NK-92 treated with Interleukin-12 subunit alpha and Interleukin-12 subunit beta, amount 100 ng/mL, for 24 hours (cell line): ENCODE data around the gene EDIL3.

Experiments
- DNase-seq: peaks from one replicate; lab custom pipeline; 2025; lab: John Stamatoyannopoulos, UW

EDIL3 gene

DNA sequence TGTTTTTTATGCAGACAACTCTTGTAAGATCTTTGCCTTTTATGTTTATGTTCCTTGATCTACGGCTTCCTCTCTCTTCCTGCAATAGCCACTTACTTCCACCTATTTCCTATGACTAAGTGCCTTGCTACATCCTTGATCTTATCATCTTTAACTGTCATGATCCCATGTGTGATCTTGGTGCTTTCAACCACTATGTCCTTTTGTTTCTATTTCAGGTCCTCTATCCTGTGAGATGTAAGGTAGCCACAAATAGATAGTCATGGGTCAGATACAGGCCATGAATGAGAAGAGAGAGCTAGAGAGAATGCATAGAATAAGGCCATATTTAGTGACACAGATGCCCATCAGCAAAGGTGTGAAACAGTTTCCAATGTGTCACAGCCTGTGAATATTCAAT is 420.4 kb downstream of the EDIL3 start:
- no peak for DNase-seq

DNA sequence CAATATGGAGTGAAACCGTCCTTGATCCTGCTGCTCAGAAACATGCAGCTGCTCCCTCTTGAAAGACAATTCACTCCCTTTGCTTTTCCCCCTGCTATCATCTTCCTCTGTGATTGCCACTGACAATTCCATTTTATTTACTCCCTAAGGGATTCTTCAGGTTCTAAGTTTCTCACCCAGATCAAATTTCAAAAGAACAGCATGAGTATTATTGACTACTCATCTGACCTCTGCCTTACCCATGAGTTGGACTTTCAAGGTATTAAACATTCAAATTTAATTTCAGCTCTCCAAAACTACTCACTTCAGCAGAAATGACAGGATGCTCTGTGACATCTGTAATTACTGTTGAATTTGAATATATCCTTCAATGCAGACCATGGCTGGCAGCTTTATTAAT is 427.5 kb downstream of the EDIL3 start:
- no peak for DNase-seq

DNA sequence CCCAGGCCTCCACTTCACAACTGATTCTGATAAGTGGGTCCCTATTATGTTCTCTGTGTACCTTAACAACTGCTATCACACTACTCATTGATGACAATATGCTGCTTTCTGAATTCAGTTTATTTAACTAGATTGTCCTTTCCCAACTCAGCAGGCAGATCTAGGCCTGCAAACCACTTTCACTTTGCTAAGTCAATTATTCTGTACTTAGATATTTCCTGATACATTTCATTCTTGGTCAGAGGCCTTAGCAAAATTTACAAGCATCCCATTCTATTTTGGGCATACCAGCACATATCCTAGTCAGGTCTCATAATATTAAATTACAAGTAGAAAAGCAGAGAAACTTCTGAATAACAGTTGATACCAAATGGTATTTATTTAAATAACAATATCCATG is 428.3 kb downstream of the EDIL3 start:
- DNase-seq: no peak

GRCh38 chr5:83955916-83956315 is 428.8 kb downstream of the EDIL3 start:
- DNase-seq: no peak

GRCh38 chr5:83947763-83948162 is 436.9 kb downstream of the EDIL3 start:
- DNase-seq: no peak

- no peak for DNase-seq
Measured at GRCh38 chr5:83946516-83946915, 438.2 kb downstream of the EDIL3 start.

GRCh38 chr5:83942155-83942554 is 442.5 kb downstream of the EDIL3 start:
- DNase-seq: no peak

GRCh38 chr5:83937837-83938236 is 446.8 kb downstream of the EDIL3 start:
- DNase-seq: no peak

DNA sequence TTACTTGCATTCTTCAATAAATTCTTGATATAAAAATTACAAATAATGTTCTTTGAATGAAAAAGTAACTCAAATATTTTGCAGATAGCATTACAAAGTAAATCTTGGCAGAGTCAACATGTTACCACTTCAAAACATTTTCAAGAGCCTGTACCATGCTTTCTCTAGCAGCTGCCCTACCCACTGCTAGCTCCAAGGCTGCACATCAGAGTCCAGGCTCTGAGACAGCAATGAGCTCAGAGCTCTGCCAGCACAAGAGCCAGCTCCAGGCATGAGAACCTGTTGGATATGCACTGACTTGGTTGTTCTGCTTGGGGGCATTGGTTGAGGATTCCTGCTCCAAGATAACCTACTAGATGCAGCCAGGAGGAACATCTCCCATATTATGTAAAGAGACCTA is 452.7 kb downstream of the EDIL3 start:
- no peak for DNase-seq

GRCh38 chr5:83927140-83927733 is 457.4 kb downstream of the EDIL3 start:
- DNase-seq: peak; percentile 1

GRCh38 chr5:83925955-83926337 is 458.7 kb downstream of the EDIL3 start:
- DNase-seq: no peak

DNA sequence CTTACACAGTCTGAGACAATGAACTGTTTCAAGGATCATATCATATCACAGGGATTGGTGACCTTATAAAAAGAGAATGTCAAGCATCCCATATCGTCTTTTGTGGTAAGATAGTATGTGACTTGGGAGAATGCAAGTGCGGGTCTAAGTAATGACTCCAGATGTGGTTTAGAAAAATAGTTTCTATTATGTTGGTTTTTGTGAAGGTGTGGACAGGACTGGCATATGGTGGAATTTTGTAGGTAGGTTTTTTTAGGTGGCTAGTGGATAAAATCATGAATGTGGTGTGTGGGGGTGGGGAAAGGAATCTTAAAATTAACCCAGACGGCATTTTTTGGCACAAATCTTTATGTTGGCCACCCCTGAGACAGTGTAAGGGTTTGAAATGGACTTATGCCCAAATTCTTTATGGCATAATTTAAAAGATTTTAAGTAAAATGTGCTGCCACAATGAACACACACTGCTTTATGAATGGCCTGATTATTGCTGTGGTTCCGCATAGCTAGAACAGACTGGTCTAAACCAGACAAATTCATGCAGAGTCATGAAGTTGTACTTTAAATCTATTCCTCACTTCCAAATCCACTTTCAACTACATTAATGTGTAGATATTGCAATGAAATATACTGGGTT is 459.2 kb downstream of the EDIL3 start:
- DNase-seq: no peak

DNA sequence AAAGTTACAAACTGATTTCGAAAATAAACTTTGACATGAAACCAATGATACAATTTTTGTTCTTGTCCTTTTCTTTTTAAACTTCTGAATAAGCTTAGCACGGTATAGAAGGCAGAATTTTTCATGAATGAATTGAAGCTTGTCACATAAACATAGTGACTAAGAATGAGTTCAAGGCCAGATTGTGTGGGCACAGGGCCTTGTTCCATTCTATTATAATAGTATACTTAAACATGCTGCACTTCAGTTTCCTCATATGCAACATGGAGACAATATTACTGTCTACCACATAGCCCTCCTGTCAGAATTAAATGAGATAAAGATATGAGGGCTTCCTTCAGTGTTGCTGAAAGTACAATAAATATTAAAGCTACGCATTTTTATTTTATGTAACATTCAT is 459.8 kb downstream of the EDIL3 start:
- no peak for DNase-seq

DNA sequence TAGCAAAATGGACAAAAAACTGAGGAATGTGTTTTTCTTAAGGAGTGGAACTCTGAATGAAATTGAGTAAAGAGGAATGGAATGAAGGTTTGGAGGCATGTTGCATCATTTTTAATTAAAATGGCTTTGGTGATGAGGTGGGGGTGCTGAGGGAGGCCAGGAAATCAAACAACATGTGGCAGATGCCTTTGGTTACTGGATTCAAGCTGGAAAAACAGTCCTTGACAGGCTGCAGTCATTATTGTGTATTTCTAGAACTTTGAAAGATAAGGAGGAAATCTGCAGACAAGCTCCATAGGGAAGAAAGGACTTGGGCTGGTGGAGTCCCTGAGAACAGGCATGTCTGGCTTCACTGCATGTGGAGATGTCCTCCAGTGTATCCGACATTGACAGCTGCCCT is 460.5 kb downstream of the EDIL3 start:
- no peak for DNase-seq

- no peak for DNase-seq
Measured at GRCh38 chr5:83922699-83923098, 462.0 kb downstream of the EDIL3 start.

GRCh38 chr5:83921666-83922193 is 462.9 kb downstream of the EDIL3 start:
- no peak for DNase-seq

DNA sequence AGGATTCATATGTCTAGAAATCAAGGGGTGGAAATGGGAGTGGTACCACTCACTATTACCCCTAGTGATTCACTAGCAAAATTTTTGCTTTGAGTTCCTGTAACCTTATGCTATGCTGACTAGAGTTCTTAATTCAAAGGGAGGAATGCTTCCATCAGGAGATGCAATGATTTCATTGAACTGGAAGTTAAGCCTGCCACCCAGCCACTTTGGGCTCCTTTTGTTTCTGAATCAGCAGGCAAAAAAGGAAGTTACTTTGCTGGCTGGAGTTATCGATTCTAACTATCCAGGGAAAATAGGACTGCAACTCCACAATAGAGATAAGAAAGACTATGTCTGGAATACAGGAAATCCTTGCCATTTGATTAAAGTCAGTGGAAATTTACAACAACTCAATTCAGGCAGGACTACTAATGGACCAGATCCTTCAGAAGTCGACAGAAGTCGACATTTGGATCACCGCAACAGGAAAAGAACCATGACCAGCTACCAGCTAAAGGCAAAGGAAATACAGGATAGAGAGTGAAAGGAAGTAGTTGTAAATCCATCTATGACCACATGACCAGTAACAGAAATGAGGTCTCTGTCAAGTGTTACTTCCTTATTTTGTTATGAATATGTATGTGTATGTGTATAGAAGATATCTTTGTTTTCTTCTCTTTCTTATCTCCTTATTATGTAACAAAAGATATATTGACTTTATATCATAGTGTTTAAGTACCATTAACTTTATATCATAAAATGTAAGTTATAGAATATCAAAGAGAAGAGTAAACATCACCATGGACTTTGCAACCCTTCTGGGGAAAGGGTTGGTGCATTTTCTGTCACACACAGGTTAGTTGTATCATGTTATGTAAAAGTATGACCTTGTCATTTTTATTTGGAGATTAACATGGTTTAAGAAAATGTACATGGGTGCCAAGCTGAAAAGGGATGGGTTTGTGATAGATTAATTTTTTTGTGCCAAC is 465.3 kb downstream of the EDIL3 start:
- no peak for DNase-seq

DNA sequence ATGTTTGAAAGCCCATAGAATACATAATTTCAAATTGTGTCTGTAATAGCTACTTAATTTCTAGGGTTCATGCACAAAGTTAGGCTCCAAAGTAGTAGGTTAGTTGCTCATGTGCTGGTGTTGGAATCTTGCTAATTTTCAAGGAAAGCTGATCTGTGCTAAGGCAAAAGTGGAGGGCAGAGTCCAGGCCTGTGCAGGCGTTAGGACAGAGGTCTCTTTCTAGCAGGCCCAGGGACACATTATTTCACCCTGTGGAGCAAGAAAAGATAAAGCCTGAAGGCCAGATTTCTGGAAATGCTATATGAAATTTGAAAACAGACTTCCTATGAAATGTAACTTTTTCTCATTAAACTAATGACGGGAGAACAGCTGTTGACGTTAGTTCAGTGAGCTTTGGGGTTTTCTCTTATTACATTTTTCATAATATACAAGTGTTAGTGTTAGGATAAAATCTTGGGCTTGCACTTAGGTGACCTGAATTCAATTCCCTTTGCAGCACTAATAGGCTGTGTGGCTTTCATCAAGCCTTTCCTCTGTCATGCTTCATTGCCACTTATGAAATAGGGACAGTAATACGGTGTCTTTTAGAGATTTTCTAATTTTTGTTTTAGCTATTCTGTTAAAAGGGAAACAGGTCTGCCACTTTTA is 467.3 kb downstream of the EDIL3 start:
- no peak for DNase-seq

- no peak for DNase-seq
Measured at GRCh38 chr5:83914662-83915418, 469.8 kb downstream of the EDIL3 start.

DNA sequence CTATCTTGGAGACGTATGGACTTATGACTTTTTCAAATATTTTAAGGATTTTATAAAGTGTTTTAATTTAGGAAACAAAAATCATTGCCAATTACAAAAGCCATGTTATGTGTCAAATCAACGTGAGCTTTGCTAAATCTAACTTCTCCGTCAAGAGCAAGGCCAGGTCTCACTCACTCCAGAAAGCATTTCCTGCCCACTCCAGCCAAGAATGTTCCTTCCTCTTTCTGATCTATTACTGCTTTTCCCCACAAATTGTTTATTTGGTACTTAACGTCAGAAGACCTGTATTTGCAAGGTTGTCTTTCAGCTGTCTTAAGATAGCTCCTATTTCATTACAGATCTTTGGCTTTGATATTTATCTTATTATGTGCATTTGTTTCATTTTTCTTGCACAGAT is 470.5 kb downstream of the EDIL3 start:
- no peak for DNase-seq

- no peak for DNase-seq
Measured at GRCh38 chr5:83913593-83913992, 471.1 kb downstream of the EDIL3 start.
